Vagina (tissue), 2 donors: ENCODE measurements around the gene LHPP.

Experiments used
- POLR2A ChIP-seq, 2 donors: fragments of 450-650 bp; IDR thresholded peaks; one replicate each; pipeline ENCODE4 v1.6.1; 2017; ENCODE audit warnings: antibody characterized with exemption in 2 of 2, mild to moderate bottlenecking in 2 of 2, moderate library complexity in 2 of 2
- POLR2AphosphoS5 ChIP-seq, 2 donors: sonication (generic); formaldehyde crosslinking; IDR thresholded peaks; one replicate each; pipeline ENCODE4 v1.9.0; 2017; ENCODE audit warnings: antibody characterized with exemption in 2 of 2, mild to moderate bottlenecking in 2 of 2, low read depth in 1 of 2; ENCODE audit not compliant: insufficient read depth in 1 of 2
- TF ChIP-seq, protein P1 (sequence below), 3 experiments: fragments of 450-650 bp in 2 of 3; fragments of 200-600 bp in 1 of 3; sonication (generic) in 1 of 3; IDR thresholded peaks; one replicate each; pipeline ENCODE4 v1.5.1; 2017 to 2019; ENCODE audit warnings: antibody characterized with exemption in 3 of 3, mild to moderate bottlenecking in 2 of 3, moderate library complexity in 2 of 3

DNA sequence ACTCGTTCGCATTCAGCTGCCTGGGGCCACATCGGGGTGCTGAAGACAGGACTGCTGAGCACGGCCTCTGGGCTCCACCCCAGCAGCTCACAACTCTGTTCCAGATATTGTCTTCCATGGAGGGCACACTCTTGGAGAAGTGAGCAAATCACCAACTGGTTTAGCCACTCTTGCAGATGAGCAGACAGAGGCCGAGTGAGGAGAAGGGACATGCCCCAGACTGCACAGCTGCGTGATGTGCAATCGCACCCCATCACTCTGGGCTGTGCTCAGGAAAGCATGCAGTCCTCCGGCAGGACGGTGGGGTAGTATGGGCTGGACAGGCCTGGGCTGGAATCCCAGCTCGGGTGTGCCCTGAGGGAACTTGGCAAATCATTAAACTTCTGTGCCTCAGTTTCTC is 170.9 kb downstream of the LHPP start:
- TF ChIP-seq, protein P1, sequence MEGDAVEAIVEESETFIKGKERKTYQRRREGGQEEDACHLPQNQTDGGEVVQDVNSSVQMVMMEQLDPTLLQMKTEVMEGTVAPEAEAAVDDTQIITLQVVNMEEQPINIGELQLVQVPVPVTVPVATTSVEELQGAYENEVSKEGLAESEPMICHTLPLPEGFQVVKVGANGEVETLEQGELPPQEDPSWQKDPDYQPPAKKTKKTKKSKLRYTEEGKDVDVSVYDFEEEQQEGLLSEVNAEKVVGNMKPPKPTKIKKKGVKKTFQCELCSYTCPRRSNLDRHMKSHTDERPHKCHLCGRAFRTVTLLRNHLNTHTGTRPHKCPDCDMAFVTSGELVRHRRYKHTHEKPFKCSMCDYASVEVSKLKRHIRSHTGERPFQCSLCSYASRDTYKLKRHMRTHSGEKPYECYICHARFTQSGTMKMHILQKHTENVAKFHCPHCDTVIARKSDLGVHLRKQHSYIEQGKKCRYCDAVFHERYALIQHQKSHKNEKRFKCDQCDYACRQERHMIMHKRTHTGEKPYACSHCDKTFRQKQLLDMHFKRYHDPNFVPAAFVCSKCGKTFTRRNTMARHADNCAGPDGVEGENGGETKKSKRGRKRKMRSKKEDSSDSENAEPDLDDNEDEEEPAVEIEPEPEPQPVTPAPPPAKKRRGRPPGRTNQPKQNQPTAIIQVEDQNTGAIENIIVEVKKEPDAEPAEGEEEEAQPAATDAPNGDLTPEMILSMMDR (IDR thresholded peaks at IDR 0.05): no peak
- no peak for TF ChIP-seq POLR2AphosphoS5 (IDR thresholded peaks at IDR 0.05; ENCODE audit: insufficient read depth in 1 of 2, low read depth in 1 of 2)
- no peak for TF ChIP-seq POLR2A (IDR thresholded peaks at IDR 0.05)
